Measurements from ENCODE around the gene DOK5.

Gene DOK5

GRCh38 chr20:54565255-54565654, 89.9 kb downstream of the DOK5 start:
- no peak for DNase-seq

- DNase-seq, result no peak
These were observed 90.8 kb downstream of the DOK5 start for GRCh38 chr20:54566031-54566688.

DNA sequence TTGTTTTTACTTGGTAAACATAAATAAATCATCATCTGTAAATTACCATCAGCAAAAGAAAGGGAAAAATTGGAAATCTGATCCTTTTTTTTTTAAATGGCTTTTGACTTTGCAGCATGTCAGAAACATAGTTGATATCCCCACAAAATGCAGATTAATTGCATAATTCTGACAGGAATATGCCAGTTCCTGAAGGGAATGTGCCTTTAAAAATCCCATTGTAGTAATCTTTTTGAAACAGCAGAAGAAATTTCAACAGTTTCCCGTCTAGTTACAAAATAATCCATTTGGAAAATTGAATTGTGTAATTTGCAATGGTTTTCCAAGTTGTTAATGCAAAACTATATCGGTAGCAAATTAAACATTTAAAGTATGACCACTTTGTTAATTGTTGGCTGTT, 95.2 kb downstream of the DOK5 start:
- DNase-seq, result no peak

GRCh38 chr20:54572665-54573435, 97.5 kb downstream of the DOK5 start:
- no peak for DNase-seq

- no peak for DNase-seq
These were observed 98.4 kb downstream of the DOK5 start for GRCh38 chr20:54573838-54574237.

GRCh38 chr20:54576518-54576917, 101.1 kb downstream of the DOK5 start:
- no peak for DNase-seq

GRCh38 chr20:54577637-54578036, 102.2 kb downstream of the DOK5 start:
- DNase-seq, result no peak

DNA sequence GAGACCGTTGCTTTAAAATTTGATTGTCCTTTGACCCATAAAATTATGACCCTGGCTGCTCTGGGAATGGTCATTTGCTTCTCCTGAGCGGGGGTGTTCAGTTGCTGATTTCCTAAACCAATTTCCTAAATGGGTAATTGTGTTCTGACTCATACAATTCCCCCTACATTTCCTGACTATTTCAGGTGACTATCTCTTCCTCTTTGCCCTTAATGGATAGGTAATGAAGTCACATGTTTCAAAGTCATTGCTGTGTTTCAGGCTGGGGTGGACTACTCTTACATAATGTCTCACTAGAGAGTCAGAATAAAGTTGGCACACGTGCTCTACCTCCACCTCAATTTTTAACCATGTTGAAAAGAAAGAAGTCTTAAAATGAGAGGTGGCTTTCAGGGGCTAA, 109.8 kb downstream of the DOK5 start:
- no peak for DNase-seq

DNA sequence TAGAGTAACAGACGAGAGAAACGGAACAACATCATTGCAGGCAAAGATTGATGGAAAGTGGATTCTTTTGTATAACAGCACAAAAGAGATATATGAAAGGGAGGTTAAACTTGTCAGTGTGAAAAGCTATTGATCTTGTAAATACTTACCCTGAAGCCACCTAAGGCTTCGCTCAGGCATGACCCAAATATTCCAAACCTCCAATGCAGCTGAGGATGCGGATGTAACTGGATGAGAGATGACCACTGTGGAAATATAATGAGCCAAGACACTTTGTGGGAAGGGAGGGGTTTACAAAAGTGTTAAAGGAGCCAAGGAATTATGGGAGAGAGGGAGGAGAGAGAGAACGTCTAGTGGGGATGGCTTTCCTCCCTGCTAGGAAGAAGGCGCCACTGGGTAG, 112.0 kb downstream of the DOK5 start:
- DNase-seq, result no peak

DNA sequence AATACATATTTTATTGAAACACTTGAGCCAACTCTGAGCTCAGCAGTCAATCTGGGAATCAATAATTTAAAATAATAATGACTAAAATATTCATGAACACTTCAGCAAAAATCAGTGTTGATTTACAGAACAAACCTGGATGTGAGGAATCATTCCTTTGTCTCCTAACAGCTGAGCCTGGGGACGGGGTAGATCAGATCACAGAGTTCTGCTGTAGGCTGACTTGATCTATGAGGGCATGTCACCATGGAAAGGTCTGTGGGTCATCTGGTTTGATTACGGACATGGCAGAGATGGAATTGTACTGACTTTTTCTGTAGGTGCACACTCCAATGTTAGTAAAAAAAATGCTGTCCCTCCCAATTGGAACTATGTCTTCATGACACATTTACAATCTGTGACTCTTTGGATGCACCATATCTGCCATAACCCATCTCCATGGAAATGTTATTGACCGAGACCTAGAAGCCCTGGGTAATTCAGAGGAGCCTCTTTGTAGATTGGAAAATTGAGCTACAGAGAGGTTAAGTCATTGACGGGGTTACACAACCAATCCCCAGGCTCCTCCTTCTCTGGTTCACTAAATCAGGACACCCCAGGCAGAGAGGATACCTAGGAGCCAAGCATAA, 114.1 kb downstream of the DOK5 start:
- no peak for DNase-seq

- DNase-seq, result no peak
These were observed 115.5 kb downstream of the DOK5 start for GRCh38 chr20:54590856-54591255.

- DNase-seq, result no peak
These were observed 121.3 kb downstream of the DOK5 start for GRCh38 chr20:54596651-54597050.

- no peak for DNase-seq
These were observed 123.0 kb downstream of the DOK5 start for GRCh38 chr20:54598352-54598751.

GRCh38 chr20:54600634-54601033, 125.2 kb downstream of the DOK5 start:
- no peak for DNase-seq

DNA sequence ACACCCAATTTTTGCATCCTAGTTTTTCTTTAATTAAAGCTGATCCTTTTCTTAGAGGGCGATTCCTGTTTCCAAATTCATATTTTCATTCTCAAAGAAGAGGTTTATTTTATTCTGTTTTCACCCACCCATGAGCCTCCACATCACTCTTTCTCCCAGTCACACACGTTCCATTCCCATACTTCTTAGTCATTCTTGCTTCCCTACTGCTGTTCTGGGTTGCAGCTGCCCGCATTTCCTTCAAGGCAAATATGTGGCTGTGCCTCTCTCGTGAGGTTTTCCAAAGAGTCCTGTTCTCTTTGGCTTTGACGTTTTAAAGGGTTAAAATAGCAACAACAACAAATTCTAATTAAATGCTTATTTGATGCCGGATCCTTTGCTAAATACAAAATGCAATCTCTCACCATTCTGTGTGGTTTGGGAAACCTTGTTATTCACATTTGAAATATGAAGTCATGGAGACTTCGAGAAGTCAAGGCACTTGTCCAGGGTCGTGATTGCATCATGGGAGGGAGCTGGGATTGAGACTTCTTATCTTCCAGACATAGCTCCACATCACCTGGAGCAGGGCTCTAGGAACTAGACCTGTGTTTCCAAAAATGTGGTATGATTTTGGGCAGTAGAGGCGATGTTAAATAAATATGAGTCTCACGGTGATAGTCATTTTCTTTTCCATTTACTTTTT, 126.6 kb downstream of the DOK5 start:
- no peak for DNase-seq

DNA sequence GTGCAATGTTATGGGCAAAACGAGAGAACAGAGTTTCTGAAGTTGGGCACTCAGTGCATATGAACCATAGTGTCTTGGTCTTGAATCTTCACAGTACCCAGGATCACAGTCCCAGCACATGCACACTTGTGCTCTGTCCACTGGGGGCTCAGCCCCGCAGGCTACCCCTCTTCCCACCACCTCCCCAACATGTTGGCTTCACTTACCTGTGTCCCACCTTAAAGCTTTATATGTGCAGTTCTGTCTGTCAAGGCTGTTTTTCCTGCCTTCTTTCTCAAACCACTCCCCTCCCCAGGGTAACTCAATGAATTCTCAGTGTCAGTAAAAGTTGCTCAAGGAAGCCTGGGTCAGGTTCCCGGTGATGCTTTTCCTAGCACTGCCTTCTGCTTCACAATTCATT, 129.9 kb downstream of the DOK5 start:
- DNase-seq, result no peak

DNA sequence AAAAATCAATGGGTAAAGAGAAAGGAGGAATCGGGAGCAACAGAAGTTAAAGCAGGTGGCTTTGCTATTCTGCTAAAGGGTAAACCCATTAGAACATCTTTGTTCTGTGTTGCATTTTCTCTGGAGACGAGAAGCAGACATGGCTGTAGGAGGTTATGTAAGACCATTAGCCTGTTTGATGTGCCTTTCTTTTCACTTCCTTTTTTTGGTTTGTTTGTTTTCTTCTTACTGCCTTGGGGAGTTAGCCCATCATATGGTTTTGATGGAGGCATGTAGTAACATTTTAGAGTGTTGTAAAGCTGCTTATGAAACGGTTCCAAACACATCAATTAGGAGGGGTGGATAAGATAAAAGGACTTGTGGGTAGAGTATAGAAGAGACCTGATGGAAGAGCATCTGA, 131.0 kb downstream of the DOK5 start:
- DNase-seq, result peak; percentile 88

DNA sequence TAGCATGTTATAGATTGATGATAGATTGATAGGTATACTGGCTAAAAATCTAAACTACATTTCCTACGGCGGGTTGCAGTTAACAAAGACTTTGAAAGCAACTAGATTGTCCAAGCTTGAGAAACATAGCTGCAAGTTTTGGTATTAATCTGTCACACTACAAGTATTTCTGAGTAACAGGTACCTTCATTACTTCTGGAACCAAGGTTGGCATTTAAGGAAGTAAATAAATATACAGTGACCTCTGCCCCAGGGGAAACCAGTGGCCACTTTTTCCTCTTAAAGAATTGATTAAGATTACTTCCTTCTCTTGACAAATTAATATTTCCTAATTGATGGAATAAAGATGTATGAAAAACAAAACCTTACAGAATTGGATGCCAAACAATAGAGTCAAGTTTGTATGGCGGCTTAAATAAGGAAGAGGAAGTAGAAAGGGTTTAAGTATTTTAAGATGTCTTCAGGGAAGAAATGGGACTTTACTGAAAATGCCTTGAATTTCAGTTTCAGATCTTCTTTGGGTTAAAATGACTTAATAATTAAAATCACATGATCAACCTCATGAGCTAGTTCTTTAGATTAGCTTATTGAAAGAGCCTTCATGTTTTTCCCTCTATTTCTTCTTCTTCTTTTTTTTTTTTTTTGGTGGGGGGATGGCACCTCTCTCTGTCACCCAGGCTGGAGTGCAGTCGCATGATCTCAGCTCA, 132.8 kb downstream of the DOK5 start:
- DNase-seq, result peak; percentile 87

GRCh38 chr20:54608943-54609342, 133.6 kb downstream of the DOK5 start:
- no peak for DNase-seq

GRCh38 chr20:54611708-54612412, 136.5 kb downstream of the DOK5 start:
- DNase-seq, result no peak

- no peak for DNase-seq
These were observed 143.0 kb downstream of the DOK5 start for GRCh38 chr20:54618412-54618811.

- no peak for DNase-seq
These were observed 143.8 kb downstream of the DOK5 start for GRCh38 chr20:54619181-54619580.

Data from inflammatory macrophage treated with lipopolysaccharide for 4 hours (primary cell).